ENCODE data around the gene SARS2. TPM values are rescaled to one million over a fixed set of nuclear protein-coding genes. Genes with fewer than 3 reads are reported as not detected.

SARS2 gene
- total RNA-seq, 2 donors from 2014 or later = 27.2 to 37.2 TPM

GRCh38 chr19:38869160-38869835 lies 61.3 kb downstream of the SARS2 start:
- Histone ChIP-seq H3K4me1 (peaks cover 9% of the 10 kb centered on the region), H3K27me3 (no peaks in the 10 kb centered on the region), H3K4me3 (peak overlapping the region; percentile 35), H3K9ac (ENCODE audit: low read depth in 2 of 2, low read length in 2 of 2) (peak overlapping the region; percentile 26 to 58), H3K36me3 (no peaks in the 10 kb centered on the region), H3K9me3 (no peaks in the 10 kb centered on the region), H3K27ac (peak overlapping the region; percentile 1)
- peak; percentile 41 for DNase-seq
- intact Hi-C loops (cut with DNase I) = no loop called here
- no peak for TF ChIP-seq CTCF (IDR thresholded peaks at IDR 0.05)

DNA sequence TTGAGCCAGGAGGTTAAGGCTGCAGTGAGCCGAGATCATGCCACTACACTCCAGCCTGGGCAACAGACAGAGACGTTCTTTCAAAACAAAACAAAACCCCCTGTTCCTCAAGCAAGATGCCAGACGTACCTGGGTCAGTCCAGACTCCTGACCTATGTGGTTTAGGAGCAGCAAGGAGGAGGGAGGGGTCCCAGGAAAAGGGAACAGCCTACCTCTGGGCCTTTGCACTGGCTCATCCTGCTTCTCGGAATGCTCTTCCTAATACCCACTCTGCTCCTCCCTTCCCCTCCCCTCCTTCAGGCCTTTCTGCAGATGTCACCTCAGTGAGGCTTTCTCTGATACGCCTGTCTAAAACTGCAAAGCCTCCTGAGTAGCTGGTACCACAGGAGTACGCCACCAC lies 62.0 kb downstream of the SARS2 start:
- H3K4me3 ChIP-seq = no peak overlapping the region
- H3K9me3 ChIP-seq = no peaks in the 10 kb centered on the region
- H3K4me1 ChIP-seq = peaks cover 12% of the 10 kb centered on the region

DNA sequence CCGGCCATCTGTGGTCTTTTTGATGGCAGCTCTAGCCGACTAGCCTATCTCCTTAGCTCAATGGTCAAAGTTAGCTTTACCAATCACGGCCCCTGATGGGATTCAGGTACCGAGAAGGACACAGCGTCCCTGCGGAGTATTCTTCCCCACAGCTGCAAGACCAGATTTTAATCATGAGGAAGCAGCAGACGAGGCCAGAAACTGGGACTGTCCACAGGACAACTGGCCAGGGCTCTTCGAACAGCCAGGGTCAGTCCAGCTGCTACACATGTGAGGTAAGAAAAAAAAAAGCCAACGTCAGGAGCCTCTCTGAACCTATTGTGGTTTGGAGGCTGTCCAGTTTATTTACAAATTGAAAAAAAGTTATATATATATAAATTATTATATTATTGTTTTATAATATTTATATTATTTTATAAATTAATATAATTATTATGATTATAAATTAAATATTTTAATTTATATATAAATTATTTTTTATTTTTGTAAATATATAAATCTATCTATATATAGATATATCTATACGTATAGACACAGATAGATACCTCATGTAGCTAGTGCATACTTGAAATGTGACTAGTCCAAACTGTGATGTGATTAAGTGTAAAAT lies 63.3 kb downstream of the SARS2 start:
- peaks cover 23% of the 10 kb centered on the region for H3K4me1 ChIP-seq
- no peaks in the 10 kb centered on the region for H3K9me3 ChIP-seq
- intact Hi-C loops (cut with DNase I) = no loop called here
- H3K27me3 ChIP-seq = no peaks in the 10 kb centered on the region
- no peak overlapping the region for H3K27ac ChIP-seq
- H3K4me3 ChIP-seq = no peak overlapping the region
- no peak for DNase-seq
- no peaks in the 10 kb centered on the region for H3K36me3 ChIP-seq
- H3K9ac ChIP-seq (ENCODE audit: low read depth in 2 of 2, low read length in 2 of 2) = no peak overlapping the region
- TF ChIP-seq CTCF (IDR thresholded peaks at IDR 0.05) = no peak

More for the DNA sequence above, 62.0 kb downstream of the SARS2 start:
- H3K27me3 ChIP-seq = no peaks in the 10 kb centered on the region
- no peaks in the 10 kb centered on the region for H3K36me3 ChIP-seq
- H3K27ac ChIP-seq = no peak overlapping the region
- intact Hi-C loops (cut with DNase I) = no loop called here
- DNase-seq = no peak
- TF ChIP-seq CTCF (IDR thresholded peaks at IDR 0.05) = no peak
- H3K9ac ChIP-seq (ENCODE audit: low read depth in 2 of 2, low read length in 2 of 2) = peak overlapping the region in 1 of 2 donors; percentile 14

Other genes with a start within 250 kb of the SARS2 start
- 1 to 10 TPM; 5.2 to 5.7 TPM for gene CAPN12, start 186.3 kb downstream of the SARS2 start, total RNA-seq
- gene LGALS7, start 157.2 kb downstream of the SARS2 start, total RNA-seq = not detected
- not detected for gene LGALS7B, start 141.6 kb downstream of the SARS2 start, total RNA-seq
- gene LGALS4, start 117.8 kb downstream of the SARS2 start, total RNA-seq = 1,000 to 10,000 TPM; 6,357 to 8,309 TPM
- gene ECH1, start 99.0 kb downstream of the SARS2 start, total RNA-seq = 100 to 1,000 TPM; 264 to 335 TPM
- gene HNRNPL, start 80.8 kb downstream of the SARS2 start, total RNA-seq = 100 to 1,000 TPM; 305 to 418 TPM
- gene RINL, start 52.5 kb downstream of the SARS2 start, total RNA-seq = 1 to 10 TPM; 3.6 to 5.1 TPM
- gene SIRT2, start 31.1 kb downstream of the SARS2 start, total RNA-seq = 10 to 100 TPM; 28.0 to 32.9 TPM
- 10 to 100 TPM; 40.7 to 52.4 TPM for gene NFKBIB, start 30.8 kb downstream of the SARS2 start, total RNA-seq
- gene CCER2, start 18.6 kb downstream of the SARS2 start, total RNA-seq = not detected
- gene MRPS12, start 181 bp upstream of the SARS2 start, total RNA-seq = 100 to 1,000 TPM in 1 of 2 donors, 10 to 100 TPM in 1; 38.0 to 107 TPM
- 1 to 10 TPM; 1.7 to 1.9 TPM for gene FBXO17, start 45.0 kb upstream of the SARS2 start, total RNA-seq
- gene FBXO27, start 101.8 kb upstream of the SARS2 start, total RNA-seq = 1 to 10 TPM; 1.1 to 2.4 TPM
- not detected for gene ACP7, start 153.6 kb upstream of the SARS2 start, total RNA-seq
- gene PAK4, start 195.0 kb upstream of the SARS2 start, total RNA-seq = 100 to 1,000 TPM in 1 of 2 donors, 10 to 100 TPM in 1; 85.5 to 127 TPM

Measured in colonic mucosa (tissue), 4 donors.